IPS-18a (cell line): Measurements from ENCODE around the gene HIBCH.
"Not testable (repeated sequence)": the region's sequence is repeated elsewhere in the genome, so short reads cannot be mapped to it uniquely, and the experiment has no call there.

ENCODE experiments used
- H3K27ac ChIP-seq: one replicate; pipeline ENCODE4 v1.5.1; 2013; ENCODE audit warnings: low read length
- H3K27me3 ChIP-seq: one replicate; pipeline ENCODE4 v1.6.1; 2013; ENCODE audit warnings: mild to moderate bottlenecking, low read length; ENCODE audit not compliant: control insufficient read depth, insufficient read depth
- H3K36me3 ChIP-seq: one replicate; pipeline ENCODE4 v1.6.1; 2013; ENCODE audit warnings: low read depth, low read length; ENCODE audit not compliant: control insufficient read depth
- H3K4me1 ChIP-seq: one replicate; pipeline ENCODE4 v1.6.1; 2013; ENCODE audit warnings: low read depth, low read length; ENCODE audit not compliant: control insufficient read depth
- H3K4me3 ChIP-seq: one replicate; pipeline ENCODE4 v1.5.1; 2013; ENCODE audit warnings: low read length
- H3K9ac ChIP-seq: one replicate; pipeline ENCODE4 v1.6.1; 2013; ENCODE audit warnings: mild to moderate bottlenecking, low read length, moderate library complexity
- H3K9me3 ChIP-seq: one replicate; pipeline ENCODE4 v1.6.1; 2013; ENCODE audit warnings: low read depth, low read length; ENCODE audit not compliant: control insufficient read depth

Gene HIBCH

GRCh38 chr2:190297880-190298279, 21.7 kb downstream of the HIBCH start:
- not testable (repeated sequence) for H3K4me3 ChIP-seq, H3K36me3 ChIP-seq, H3K4me1 ChIP-seq, H3K9ac ChIP-seq, H3K27ac ChIP-seq, H3K9me3 ChIP-seq, H3K27me3 ChIP-seq

- Histone ChIP-seq H3K9ac (no peak overlapping the region), H3K36me3 (peaks cover 11% of the 10 kb centered on the region), H3K27me3 (no peaks in the 10 kb centered on the region), H3K9me3 (no peaks in the 10 kb centered on the region), H3K4me1 (no peaks in the 10 kb centered on the region), H3K4me3 (no peak overlapping the region), H3K27ac (no peak overlapping the region)
These were observed 35.8 kb downstream of the HIBCH start for GRCh38 chr2:190283783-190284182.

GRCh38 chr2:190280565-190281350, 38.9 kb downstream of the HIBCH start:
- no peak overlapping the region for H3K4me3 ChIP-seq
- no peaks in the 10 kb centered on the region for H3K9me3 ChIP-seq
- no peak overlapping the region for H3K27ac ChIP-seq
- no peaks in the 10 kb centered on the region for H3K4me1 ChIP-seq
- H3K36me3 ChIP-seq: peaks cover 3% of the 10 kb centered on the region
- H3K27me3 ChIP-seq: no peaks in the 10 kb centered on the region
- no peak overlapping the region for H3K9ac ChIP-seq

- H3K36me3 ChIP-seq, H3K9ac ChIP-seq, H3K4me3 ChIP-seq, H3K27ac ChIP-seq, H3K9me3 ChIP-seq, H3K27me3 ChIP-seq, H3K4me1 ChIP-seq: not testable (repeated sequence)
These were observed 40.1 kb downstream of the HIBCH start for GRCh38 chr2:190279256-190280134.

GRCh38 chr2:190277234-190278112, 42.2 kb downstream of the HIBCH start:
- Histone ChIP-seq H3K4me3 (no peak overlapping the region), H3K27me3 (no peaks in the 10 kb centered on the region), H3K9ac (no peak overlapping the region), H3K36me3 (peaks cover 3% of the 10 kb centered on the region), H3K4me1 (peaks cover 2% of the 10 kb centered on the region), H3K9me3 (no peaks in the 10 kb centered on the region), H3K27ac (no peak overlapping the region)

- Histone ChIP-seq H3K27ac (no peak overlapping the region), H3K9me3 (no peaks in the 10 kb centered on the region), H3K36me3 (no peaks in the 10 kb centered on the region), H3K9ac (no peak overlapping the region), H3K4me3 (no peak overlapping the region), H3K4me1 (peaks cover 3% of the 10 kb centered on the region), H3K27me3 (no peaks in the 10 kb centered on the region)
These were observed 47.2 kb downstream of the HIBCH start for GRCh38 chr2:190272457-190272842.

GRCh38 chr2:190271783-190272456, 47.7 kb downstream of the HIBCH start:
- no peaks in the 10 kb centered on the region for H3K27me3 ChIP-seq
- H3K9ac ChIP-seq: no peak overlapping the region
- H3K27ac ChIP-seq: no peak overlapping the region
- no peak overlapping the region for H3K4me3 ChIP-seq
- H3K36me3 ChIP-seq: no peaks in the 10 kb centered on the region
- H3K9me3 ChIP-seq: no peaks in the 10 kb centered on the region
- peaks cover 3% of the 10 kb centered on the region for H3K4me1 ChIP-seq

GRCh38 chr2:190270298-190270697, 49.3 kb downstream of the HIBCH start:
- Histone ChIP-seq H3K9me3 (no peaks in the 10 kb centered on the region), H3K27ac (no peak overlapping the region), H3K4me1 (peaks cover 3% of the 10 kb centered on the region), H3K27me3 (no peaks in the 10 kb centered on the region), H3K9ac (no peak overlapping the region), H3K4me3 (no peak overlapping the region), H3K36me3 (no peaks in the 10 kb centered on the region)

GRCh38 chr2:190269699-190270098, 49.9 kb downstream of the HIBCH start:
- not testable (repeated sequence) for H3K27me3 ChIP-seq, H3K4me1 ChIP-seq, H3K9ac ChIP-seq, H3K27ac ChIP-seq, H3K9me3 ChIP-seq, H3K4me3 ChIP-seq, H3K36me3 ChIP-seq

GRCh38 chr2:190267302-190267701, 52.3 kb downstream of the HIBCH start:
- Histone ChIP-seq H3K4me1 (no peaks in the 10 kb centered on the region), H3K27ac (no peak overlapping the region), H3K36me3 (no peaks in the 10 kb centered on the region), H3K27me3 (no peaks in the 10 kb centered on the region), H3K4me3 (no peak overlapping the region), H3K9me3 (no peaks in the 10 kb centered on the region), H3K9ac (no peak overlapping the region)

- no peak overlapping the region for H3K27ac ChIP-seq
- no peaks in the 10 kb centered on the region for H3K27me3 ChIP-seq
- no peak overlapping the region for H3K4me3 ChIP-seq
- H3K9ac ChIP-seq: no peak overlapping the region
- no peaks in the 10 kb centered on the region for H3K9me3 ChIP-seq
- H3K4me1 ChIP-seq: no peaks in the 10 kb centered on the region
- H3K36me3 ChIP-seq: no peaks in the 10 kb centered on the region
These were observed 53.3 kb downstream of the HIBCH start for GRCh38 chr2:190266314-190266713.
